ENCODE results near the gene ADGRG6.

Gene ADGRG6

DNA sequence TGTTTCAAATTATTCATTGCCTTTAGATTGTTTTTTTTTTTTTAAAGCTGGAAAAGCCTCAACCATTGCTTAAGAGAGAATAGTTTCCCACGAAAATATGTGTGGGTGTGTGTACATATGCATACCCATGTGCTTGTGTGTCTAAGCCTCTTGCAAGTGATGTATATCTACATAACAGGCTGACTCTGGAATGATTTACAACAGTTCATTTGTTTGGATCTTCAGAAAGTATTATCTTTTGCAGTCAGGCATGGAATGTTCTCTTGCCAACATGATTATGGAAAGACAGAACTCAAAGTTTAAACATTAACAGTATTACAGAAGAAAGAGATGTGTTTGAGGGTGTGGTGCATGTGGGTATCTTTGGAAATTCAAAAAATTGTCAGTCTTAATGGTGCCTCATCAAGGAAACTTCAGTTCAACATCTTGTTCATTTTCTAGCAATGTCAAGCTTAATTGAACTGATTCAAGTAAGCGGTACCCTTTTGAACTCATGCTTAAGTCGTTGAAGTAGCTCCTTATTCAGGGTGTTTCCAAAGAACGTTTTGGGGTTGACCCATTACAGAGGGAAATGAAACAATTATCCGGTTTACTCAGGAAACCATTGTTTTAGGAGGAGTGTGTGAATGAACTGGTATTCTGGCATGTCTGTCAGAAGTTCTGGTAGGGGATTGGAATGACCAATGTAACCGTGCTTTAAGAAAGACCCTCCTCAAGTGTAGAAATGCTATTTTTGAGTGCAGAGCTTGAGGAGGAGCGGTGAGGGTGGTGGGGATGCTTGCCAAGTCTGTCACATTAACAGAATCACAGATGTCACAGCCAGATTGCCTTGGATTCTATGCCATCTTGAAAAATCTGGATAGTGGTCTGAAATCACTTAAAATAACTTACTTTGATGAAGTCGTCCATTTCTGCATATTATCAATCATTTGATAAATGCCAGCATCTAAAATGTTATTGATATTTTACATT is 60.3 kb downstream of the ADGRG6 start:
- H3K27ac ChIP-seq (ENCODE audit: low read length): no peak overlapping the region

DNA sequence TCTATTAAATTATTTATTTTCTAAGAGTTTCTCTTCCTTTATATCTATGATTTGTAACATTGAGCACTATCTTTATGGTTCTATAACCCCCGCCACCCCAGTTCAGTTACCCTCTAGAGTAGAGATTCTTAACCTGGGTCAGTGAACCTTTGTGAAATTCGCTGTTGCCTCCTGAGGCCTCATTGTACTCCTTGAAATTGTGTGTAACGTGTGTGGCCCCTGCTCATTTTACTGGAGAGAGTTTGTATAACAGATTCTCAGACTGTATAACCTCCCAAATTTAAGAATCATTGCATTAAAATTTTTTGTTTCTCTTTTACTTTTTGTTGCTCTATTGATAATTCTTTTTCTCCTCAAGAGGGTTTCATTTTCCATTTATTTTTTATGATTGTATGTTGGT is 65.3 kb downstream of the ADGRG6 start:
- no peaks in the 10 kb centered on the region for H3K27me3 ChIP-seq (replicated peaks; ENCODE audit: insufficient read depth, low read length)
- no peaks in the 10 kb centered on the region for H4K20me1 ChIP-seq (ENCODE audit: insufficient read depth, low read length)
- H2AFZ ChIP-seq (ENCODE audit: low read length): no peak overlapping the region
- H3K9me3 ChIP-seq (replicated peaks; ENCODE audit: insufficient read depth, low read length): no peaks in the 10 kb centered on the region
- DNase-seq: no peak
- no peak overlapping the region for H3K9ac ChIP-seq (ENCODE audit: low read length)
- TF ChIP-seq EZH2phosphoT487 (IDR thresholded peaks at IDR 0.05; ENCODE audit: low read length): no peak
- no peak for TF ChIP-seq EZH2 (optimal IDR thresholded peaks at IDR 0.05; ENCODE audit: low read depth, low read length)
- TF ChIP-seq, protein P1, sequence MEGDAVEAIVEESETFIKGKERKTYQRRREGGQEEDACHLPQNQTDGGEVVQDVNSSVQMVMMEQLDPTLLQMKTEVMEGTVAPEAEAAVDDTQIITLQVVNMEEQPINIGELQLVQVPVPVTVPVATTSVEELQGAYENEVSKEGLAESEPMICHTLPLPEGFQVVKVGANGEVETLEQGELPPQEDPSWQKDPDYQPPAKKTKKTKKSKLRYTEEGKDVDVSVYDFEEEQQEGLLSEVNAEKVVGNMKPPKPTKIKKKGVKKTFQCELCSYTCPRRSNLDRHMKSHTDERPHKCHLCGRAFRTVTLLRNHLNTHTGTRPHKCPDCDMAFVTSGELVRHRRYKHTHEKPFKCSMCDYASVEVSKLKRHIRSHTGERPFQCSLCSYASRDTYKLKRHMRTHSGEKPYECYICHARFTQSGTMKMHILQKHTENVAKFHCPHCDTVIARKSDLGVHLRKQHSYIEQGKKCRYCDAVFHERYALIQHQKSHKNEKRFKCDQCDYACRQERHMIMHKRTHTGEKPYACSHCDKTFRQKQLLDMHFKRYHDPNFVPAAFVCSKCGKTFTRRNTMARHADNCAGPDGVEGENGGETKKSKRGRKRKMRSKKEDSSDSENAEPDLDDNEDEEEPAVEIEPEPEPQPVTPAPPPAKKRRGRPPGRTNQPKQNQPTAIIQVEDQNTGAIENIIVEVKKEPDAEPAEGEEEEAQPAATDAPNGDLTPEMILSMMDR (IDR thresholded peaks at IDR 0.05; ENCODE audit: low read length): no peak
- no peaks in the 10 kb centered on the region for H3F3A ChIP-seq (ENCODE audit: insufficient read depth, low read length)
- H3K4me1 ChIP-seq (ENCODE audit: low read length): no peaks in the 10 kb centered on the region
- no peak overlapping the region for H3K27ac ChIP-seq (ENCODE audit: low read length)
- H3K79me2 ChIP-seq (ENCODE audit: low read length): no peaks in the 10 kb centered on the region
- no peaks in the 10 kb centered on the region for H3K36me3 ChIP-seq (replicated peaks; ENCODE audit: insufficient read depth, low read length)
- no peaks in the 10 kb centered on the region for H3K9me2 ChIP-seq (replicated peaks; ENCODE audit: insufficient read depth, low read length)
- no peak overlapping the region for H3K4me3 ChIP-seq (ENCODE audit: low read length)
- no peak overlapping the region for H3K4me2 ChIP-seq (ENCODE audit: low read depth, low read length)

More for the DNA sequence above, 60.3 kb downstream of the ADGRG6 start:
- Histone ChIP-seq H3K36me3 (replicated peaks; ENCODE audit: insufficient read depth, low read length) (no peaks in the 10 kb centered on the region), H3F3A (ENCODE audit: insufficient read depth, low read length) (no peaks in the 10 kb centered on the region), H3K9ac (ENCODE audit: low read length) (no peak overlapping the region), H4K20me1 (ENCODE audit: insufficient read depth, low read length) (no peaks in the 10 kb centered on the region), H3K9me3 (replicated peaks; ENCODE audit: insufficient read depth, low read length) (no peaks in the 10 kb centered on the region), H3K79me2 (ENCODE audit: low read length) (no peaks in the 10 kb centered on the region), H2AFZ (ENCODE audit: low read length) (no peak overlapping the region), H3K4me1 (ENCODE audit: low read length) (no peaks in the 10 kb centered on the region), H3K4me2 (ENCODE audit: low read depth, low read length) (no peak overlapping the region), H3K27me3 (replicated peaks; ENCODE audit: insufficient read depth, low read length) (no peaks in the 10 kb centered on the region), H3K4me3 (ENCODE audit: low read length) (no peak overlapping the region), H3K9me2 (replicated peaks; ENCODE audit: insufficient read depth, low read length) (no peaks in the 10 kb centered on the region)
- TF ChIP-seq EZH2phosphoT487 (IDR thresholded peaks at IDR 0.05; ENCODE audit: low read length) (no peak), EZH2 (optimal IDR thresholded peaks at IDR 0.05; ENCODE audit: low read depth, low read length) (no peak)
- TF ChIP-seq, protein P1 (IDR thresholded peaks at IDR 0.05; ENCODE audit: low read length): no peak
- no peak for DNase-seq

DNA sequence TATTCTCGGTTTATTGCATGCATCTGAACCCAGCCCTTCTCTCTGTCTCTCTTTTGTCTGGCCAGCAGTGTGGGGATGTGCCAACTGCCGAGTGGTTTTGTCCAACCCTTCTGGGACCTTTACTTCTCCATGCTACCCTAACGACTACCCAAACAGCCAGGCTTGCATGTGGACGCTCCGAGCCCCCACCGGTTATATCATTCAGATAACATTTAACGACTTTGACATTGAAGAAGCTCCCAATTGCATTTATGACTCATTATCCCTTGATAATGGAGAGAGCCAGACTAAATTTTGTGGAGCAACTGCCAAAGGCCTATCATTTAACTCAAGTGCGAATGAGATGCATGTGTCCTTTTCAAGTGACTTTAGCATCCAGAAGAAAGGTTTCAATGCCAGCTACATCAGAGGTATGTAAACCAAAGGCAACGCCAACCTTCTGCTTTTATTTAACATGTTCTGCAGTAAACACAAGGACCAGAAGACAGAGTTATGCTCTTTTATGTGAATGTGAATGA is 65.8 kb downstream of the ADGRG6 start:
- Histone ChIP-seq H3K79me2 (ENCODE audit: low read length) (no peaks in the 10 kb centered on the region), H3K4me3 (ENCODE audit: low read length) (no peak overlapping the region), H2AFZ (ENCODE audit: low read length) (no peak overlapping the region), H3K9me2 (replicated peaks; ENCODE audit: insufficient read depth, low read length) (no peaks in the 10 kb centered on the region), H3F3A (ENCODE audit: insufficient read depth, low read length) (no peaks in the 10 kb centered on the region), H3K9ac (ENCODE audit: low read length) (no peak overlapping the region), H4K20me1 (ENCODE audit: insufficient read depth, low read length) (no peaks in the 10 kb centered on the region), H3K27me3 (replicated peaks; ENCODE audit: insufficient read depth, low read length) (no peaks in the 10 kb centered on the region), H3K9me3 (replicated peaks; ENCODE audit: insufficient read depth, low read length) (no peaks in the 10 kb centered on the region), H3K4me1 (ENCODE audit: low read length) (no peaks in the 10 kb centered on the region), H3K36me3 (replicated peaks; ENCODE audit: insufficient read depth, low read length) (no peaks in the 10 kb centered on the region), H3K27ac (ENCODE audit: low read length) (no peak overlapping the region), H3K4me2 (ENCODE audit: low read depth, low read length) (no peak overlapping the region)
- TF ChIP-seq EZH2 (optimal IDR thresholded peaks at IDR 0.05; ENCODE audit: low read depth, low read length) (no peak), EZH2phosphoT487 (IDR thresholded peaks at IDR 0.05; ENCODE audit: low read length) (no peak)
- TF ChIP-seq, protein P1 (IDR thresholded peaks at IDR 0.05; ENCODE audit: low read length): no peak
- DNase-seq: no peak

Measured in MM.1S (cell line).